Body of pancreas (tissue), 4 donors: ENCODE data around the gene NFILZ. TPM values are rescaled to one million over a fixed set of nuclear protein-coding genes. Genes with fewer than 3 reads are reported as not detected.

ENCODE experiments used
- ATAC-seq: fragments of 150-250 bp; one replicate; pipeline ENCODE4 v1.9.1; 2016
- DNase-seq, 4 donors: peaks; one replicate each; pipeline ENCODE4 v3.0.0-alpha.2; 2019
- H3K27ac ChIP-seq, 4 donors: fragments of 200-600 bp; sonication (generic); 1 replicate in 3 of 4; 2 replicates in 1 of 4; pipeline versions ENCODE4 v1.5.1 to v1.6.1; 2016 to 2019; ENCODE audit warnings: mild to moderate bottlenecking in 1 of 4, mixed read lengths in 1 of 4, moderate library complexity in 1 of 4
- H3K27me3 ChIP-seq, 2 donors: fragments of 200-600 bp; sonication (generic); one replicate each; pipeline ENCODE4 v1.6.0; 2016; ENCODE audit warnings: mild to moderate bottlenecking in 1 of 2
- H3K36me3 ChIP-seq, 2 donors: fragments of 200-600 bp; sonication (generic); replicated peaks in 1 of 2; 2 replicates each; pipeline ENCODE4 v1.5.1; 2016; ENCODE audit warnings: low read depth in 2 of 2; ENCODE audit not compliant: insufficient read depth in 1 of 2
- H3K4me1 ChIP-seq: fragments of 200-600 bp; sonication (generic); one replicate; pipeline ENCODE4 v1.6.0; 2016
- H3K4me3 ChIP-seq, 2 donors: fragments of 200-600 bp; sonication (generic); 1 replicate in 1 of 2; 2 replicates in 1 of 2; pipeline ENCODE4 v1.5.1; 2016 to 2019
- H3K9me3 ChIP-seq, 3 donors: fragments of 200-600 bp; sonication (generic); 1 replicate in 2 of 3; 2 replicates in 1 of 3; pipeline ENCODE4 v1.5.1; 2016
- POLR2A ChIP-seq, 3 donors: fragments of 450-650 bp; IDR thresholded peaks; one replicate each; pipeline ENCODE4 v1.6.1; 2016; ENCODE audit warnings: antibody characterized with exemption in 3 of 3, mild to moderate bottlenecking in 2 of 3
- WGBS, 2 donors: methylation state at CpG; one replicate each; pipeline ENCODE4 v1.1.5; 2017; 5-methylcytosine and 5-hydroxymethylcytosine counted together
- intact Hi-C: fragments of 100-400 bp; cut with DNase I; formaldehyde crosslinking; loops from one replicate; pipeline ENCODE4 v1.15.1; 2023
- total RNA-seq, 2 donors: library from RNA; depleted of rRNA; stranded (reverse); fragments of >200 nt; gene quantifications; one replicate each; pipeline ENCODE4 v1.1.0, GENCODE V29; 2016
- TF ChIP-seq, protein P1 (sequence below), 7 experiments: fragments of 450-650 bp in 4 of 7; fragments of 200-600 bp in 3 of 7; sonication (generic) in 3 of 7; IDR thresholded peaks; one replicate each; pipeline ENCODE4 v1.5.1; 2016 to 2019; ENCODE audit warnings: antibody characterized with exemption in 7 of 7

The NFILZ gene
- total RNA-seq, 2 donors from 2014 or later: not detected

DNA sequence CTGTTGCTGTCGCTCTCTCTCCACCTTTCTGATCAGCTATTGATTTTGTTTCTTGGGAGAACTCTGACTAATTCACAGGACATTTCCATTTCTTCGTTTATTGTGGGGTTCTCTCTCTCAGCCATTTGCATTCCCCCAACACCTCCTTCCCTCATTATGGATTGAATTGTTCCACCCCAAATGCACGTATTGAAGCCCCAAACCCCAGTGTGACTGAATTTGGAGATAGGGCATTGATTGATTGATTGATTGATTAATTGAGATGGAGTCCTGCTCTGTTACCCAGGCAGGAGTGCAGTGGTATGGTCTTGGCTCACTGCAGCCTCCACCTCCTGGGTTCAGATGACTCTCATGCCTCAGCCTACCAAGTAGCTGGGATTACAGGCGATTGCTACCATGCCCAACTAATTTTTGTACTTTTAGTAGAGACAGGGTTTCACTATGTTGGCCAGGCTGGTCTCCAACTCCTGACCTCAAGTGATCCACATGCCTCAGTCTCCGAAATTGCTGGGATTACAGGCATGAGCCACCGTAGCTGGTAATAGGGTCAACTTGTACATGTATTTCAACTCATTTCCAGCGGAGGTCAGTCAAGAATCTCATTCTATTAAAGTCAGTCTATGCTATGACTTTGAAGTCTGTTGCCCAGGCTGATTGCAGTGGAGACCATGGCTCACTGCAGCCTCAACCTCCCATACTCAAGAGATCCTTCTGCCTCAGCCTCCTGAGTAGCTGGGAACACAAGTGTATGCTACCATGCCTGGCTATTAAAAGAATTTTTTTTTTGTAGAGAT, 13.6 kb downstream of the NFILZ start:
- Histone ChIP-seq H3K9me3 (peaks cover 0 to 10% (median 0%) of the 10 kb centered on the region in 3 donors), H3K27me3 (no peaks in the 10 kb centered on the region), H3K36me3 (no peaks in the 10 kb centered on the region), H3K4me3 (no peak overlapping the region), H3K27ac (no peak overlapping the region), H3K4me1 (peaks cover under 1% of the 10 kb centered on the region)
- intact Hi-C loops: no loop called here
- TF ChIP-seq, protein P1, sequence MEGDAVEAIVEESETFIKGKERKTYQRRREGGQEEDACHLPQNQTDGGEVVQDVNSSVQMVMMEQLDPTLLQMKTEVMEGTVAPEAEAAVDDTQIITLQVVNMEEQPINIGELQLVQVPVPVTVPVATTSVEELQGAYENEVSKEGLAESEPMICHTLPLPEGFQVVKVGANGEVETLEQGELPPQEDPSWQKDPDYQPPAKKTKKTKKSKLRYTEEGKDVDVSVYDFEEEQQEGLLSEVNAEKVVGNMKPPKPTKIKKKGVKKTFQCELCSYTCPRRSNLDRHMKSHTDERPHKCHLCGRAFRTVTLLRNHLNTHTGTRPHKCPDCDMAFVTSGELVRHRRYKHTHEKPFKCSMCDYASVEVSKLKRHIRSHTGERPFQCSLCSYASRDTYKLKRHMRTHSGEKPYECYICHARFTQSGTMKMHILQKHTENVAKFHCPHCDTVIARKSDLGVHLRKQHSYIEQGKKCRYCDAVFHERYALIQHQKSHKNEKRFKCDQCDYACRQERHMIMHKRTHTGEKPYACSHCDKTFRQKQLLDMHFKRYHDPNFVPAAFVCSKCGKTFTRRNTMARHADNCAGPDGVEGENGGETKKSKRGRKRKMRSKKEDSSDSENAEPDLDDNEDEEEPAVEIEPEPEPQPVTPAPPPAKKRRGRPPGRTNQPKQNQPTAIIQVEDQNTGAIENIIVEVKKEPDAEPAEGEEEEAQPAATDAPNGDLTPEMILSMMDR (IDR thresholded peaks at IDR 0.05): no peak
- no peak for TF ChIP-seq POLR2A (IDR thresholded peaks at IDR 0.05)
- ATAC-seq (no peak), DNase-seq (no peak)
- WGBS, 2 donors: 48 to 55% methylated on average over 7 of the region's 7 CpGs

DNA sequence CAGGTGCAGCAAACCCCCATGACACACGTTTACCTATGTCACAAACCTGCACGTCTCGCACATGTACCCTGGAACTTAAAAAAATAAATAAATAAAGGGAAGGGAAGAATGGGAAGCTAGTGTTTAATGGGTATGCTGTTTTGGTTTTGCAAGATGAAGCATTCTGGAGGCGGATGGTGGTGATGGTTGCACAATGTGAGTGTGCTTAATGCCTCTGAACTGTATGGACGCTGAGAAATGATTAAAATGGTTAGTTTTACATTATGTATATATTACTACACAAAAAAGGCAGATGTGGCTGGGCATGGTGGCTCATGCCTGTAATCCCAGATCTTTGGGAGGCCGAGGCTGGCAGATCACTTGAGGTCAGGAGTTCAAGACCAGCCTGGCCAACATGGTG, 17.8 kb downstream of the NFILZ start:
- TF ChIP-seq, protein P1 (IDR thresholded peaks at IDR 0.05): no peak
- Histone ChIP-seq H3K4me3 (no peak overlapping the region), H3K27ac (no peak overlapping the region), H3K27me3 (no peaks in the 10 kb centered on the region), H3K36me3 (no peaks in the 10 kb centered on the region), H3K4me1 (no peaks in the 10 kb centered on the region), H3K9me3 (no peaks in the 10 kb centered on the region)
- ATAC-seq (no peak), DNase-seq (peak in 1 of 4 donors; percentile 49)
- 46 to 55% methylated on average over 6 of the region's 6 CpGs for WGBS, 2 donors
- intact Hi-C loops: no loop called here

DNA sequence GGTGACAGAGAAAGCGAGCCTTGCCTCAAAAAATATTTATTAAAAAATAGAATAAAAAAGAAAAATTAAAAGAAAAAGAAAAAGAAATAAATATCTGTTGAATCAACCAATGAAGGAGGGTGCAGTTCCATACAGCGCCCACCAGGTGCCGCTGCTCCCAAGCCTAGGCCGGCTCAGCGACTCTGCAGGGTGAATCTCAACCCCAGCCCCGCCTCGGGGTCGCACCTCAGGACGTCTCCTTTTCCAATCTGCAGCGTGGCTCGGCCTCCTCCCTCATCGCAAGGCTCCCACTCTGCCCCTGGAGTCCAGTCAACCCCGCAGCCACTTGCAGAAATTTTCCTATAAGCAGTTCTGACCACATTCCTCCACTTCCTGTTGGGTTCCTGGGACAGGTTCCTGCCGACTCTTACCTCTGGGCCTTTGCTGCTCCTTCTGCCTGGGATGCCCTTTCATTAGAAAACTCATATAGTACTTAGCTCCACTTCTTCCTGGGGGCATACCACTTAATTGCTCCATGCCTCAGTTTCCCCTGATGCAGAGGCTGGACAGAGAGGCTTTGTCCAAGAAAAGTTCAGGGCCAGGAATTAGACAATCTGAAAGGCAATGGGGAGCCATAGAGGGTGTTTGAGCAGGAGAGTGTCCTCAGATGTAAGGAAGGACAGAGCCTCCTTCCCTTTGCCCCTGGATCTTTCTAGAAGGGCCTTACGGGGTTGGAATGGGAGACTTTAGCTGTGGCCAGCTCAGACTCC, 24.3 kb downstream of the NFILZ start:
- ATAC-seq: peak; percentile 69
- intact Hi-C loops: loop anchor here (5.0 kb wide), 1 partner anchor 423 kb away; no protein-coding TSS in a partner anchor
- TF ChIP-seq POLR2A (IDR thresholded peaks at IDR 0.05): no peak
- TF ChIP-seq, protein P1 (IDR thresholded peaks at IDR 0.05): peak; percentile 83 to 100 (median 99)

DNA sequence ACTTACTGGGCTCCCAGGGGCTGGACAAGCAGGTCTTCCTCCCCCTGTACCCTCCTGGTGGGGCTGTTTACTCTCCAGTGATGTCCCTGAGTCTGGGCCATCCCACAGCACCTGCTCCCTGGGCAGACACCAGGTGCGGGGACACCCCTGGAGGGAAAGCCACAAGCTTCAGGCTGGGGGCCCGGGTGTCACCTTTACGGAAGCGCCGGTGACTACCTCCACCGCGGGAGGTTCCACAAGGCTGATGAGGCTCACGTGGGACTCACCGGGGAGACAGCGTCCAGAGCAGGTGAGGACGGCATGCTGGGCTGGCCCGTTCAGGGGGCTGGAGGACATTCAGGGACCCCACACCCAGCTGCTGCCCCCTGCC, 24.9 kb downstream of the NFILZ start:
- peaks cover 4% of the 10 kb centered on the region for H3K4me1 ChIP-seq
- H3K27me3 ChIP-seq: no peaks in the 10 kb centered on the region
- TF ChIP-seq POLR2A (IDR thresholded peaks at IDR 0.05): no peak
- no peak overlapping the region for H3K27ac ChIP-seq
- H3K4me3 ChIP-seq: no peak overlapping the region
- intact Hi-C loops: loop anchor here (5.0 kb wide), 1 partner anchor 422 kb away; no protein-coding TSS in a partner anchor
- WGBS, 2 donors: 63 to 65% methylated on average over 4 to 12 of the region's 12 CpGs
- DNase-seq (no peak), ATAC-seq (no peak)
- H3K36me3 ChIP-seq: no peaks in the 10 kb centered on the region
- no peaks in the 10 kb centered on the region for H3K9me3 ChIP-seq

More for the DNA sequence above, 24.3 kb downstream of the NFILZ start:
- peak; percentile 34 to 52 (median 45) for DNase-seq
- Histone ChIP-seq H3K9me3 (no peaks in the 10 kb centered on the region), H3K36me3 (no peaks in the 10 kb centered on the region), H3K4me1 (peaks cover 4% of the 10 kb centered on the region), H3K4me3 (no peak overlapping the region), H3K27me3 (no peaks in the 10 kb centered on the region), H3K27ac (no peak overlapping the region)
- WGBS, 2 donors: 5% methylated on average over 15 of the region's 15 CpGs

DNA sequence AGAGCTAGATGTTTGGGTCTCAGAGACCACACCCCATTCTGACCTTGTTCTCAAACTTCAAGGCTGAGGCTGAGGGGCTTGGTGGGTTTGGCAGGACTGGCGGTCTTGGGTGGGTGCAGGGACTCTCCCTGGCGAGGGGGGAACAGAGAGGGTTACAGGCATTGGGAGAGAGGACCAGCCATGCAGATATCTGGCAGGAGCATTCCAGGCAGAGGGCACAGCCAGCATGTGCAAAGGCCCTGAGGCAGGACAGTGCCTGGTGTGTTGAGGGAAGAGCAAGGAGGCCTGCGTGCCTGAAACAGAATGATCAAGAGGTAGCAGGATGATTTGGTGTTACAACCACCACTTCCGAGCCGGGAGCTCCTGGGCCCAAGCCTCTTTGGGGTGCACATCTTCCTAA, 27.4 kb downstream of the NFILZ start:
- Histone ChIP-seq H3K4me1 (peaks cover 4% of the 10 kb centered on the region), H3K27ac (no peak overlapping the region), H3K9me3 (no peaks in the 10 kb centered on the region), H3K27me3 (no peaks in the 10 kb centered on the region), H3K4me3 (no peak overlapping the region), H3K36me3 (no peaks in the 10 kb centered on the region)
- TF ChIP-seq POLR2A (IDR thresholded peaks at IDR 0.05): no peak
- TF ChIP-seq, protein P1 (IDR thresholded peaks at IDR 0.05): no peak
- ATAC-seq (no peak), DNase-seq (no peak)
- 64 to 74% methylated on average over 3 to 5 of the region's 5 CpGs for WGBS, 2 donors
- intact Hi-C loops: loop anchor here (5.0 kb wide), 1 partner anchor 419 kb away; no protein-coding TSS in a partner anchor
